Trophoblast cell (in vitro differentiated cells and primary cell): ENCODE data around the gene SLC4A3.

Experiments
- DNase-seq, 2 donors: peaks; one replicate each; pipeline ENCODE4 v3.0.0-alpha.2; 2016
- H2AFZ ChIP-seq: 2 replicates; pipeline ENCODE4 v1.6.1; 2013; ENCODE audit warnings: low read length, moderate library complexity, mild to moderate bottlenecking; ENCODE audit not compliant: insufficient read depth, poor library complexity
- H2AK5ac ChIP-seq: 2 replicates; pipeline ENCODE4 v1.6.1; 2013; ENCODE audit warnings: mild to moderate bottlenecking, low read length
- H2BK120ac ChIP-seq: 2 replicates; pipeline ENCODE4 v1.6.1; 2013; ENCODE audit warnings: low read length, mild to moderate bottlenecking, moderate library complexity; ENCODE audit not compliant: insufficient read depth, poor library complexity
- H2BK12ac ChIP-seq: 2 replicates; pipeline ENCODE4 v1.6.1; 2013; ENCODE audit warnings: mild to moderate bottlenecking, low read length, moderate library complexity
- H2BK5ac ChIP-seq: 2 replicates; pipeline ENCODE4 v1.6.1; 2013; ENCODE audit warnings: low read length, low read depth, moderate library complexity, mild to moderate bottlenecking; ENCODE audit not compliant: poor library complexity
- H3K14ac ChIP-seq: 2 replicates; pipeline ENCODE4 v1.6.1; 2013; ENCODE audit warnings: mild to moderate bottlenecking, low read length
- H3K18ac ChIP-seq: 2 replicates; pipeline ENCODE4 v1.6.1; 2013; ENCODE audit warnings: mild to moderate bottlenecking, low read length
- H3K23ac ChIP-seq: 2 replicates; pipeline ENCODE4 v1.6.1; 2013; ENCODE audit warnings: low read length
- H3K27ac ChIP-seq: 2 replicates; pipeline ENCODE4 v1.5.1; 2013; ENCODE audit warnings: low read depth, mild to moderate bottlenecking, inconsistent platforms, low read length, moderate library complexity
- H3K27me3 ChIP-seq: 2 replicates; pipeline ENCODE4 v1.6.1; 2013; ENCODE audit warnings: inconsistent platforms, mild to moderate bottlenecking, low read length, moderate library complexity; ENCODE audit not compliant: insufficient read depth
- H3K36me3 ChIP-seq, 2 experiments: 1 replicate in 1 of 2; 2 replicates in 1 of 2; pipeline ENCODE4 v1.6.1; 2013; ENCODE audit warnings: low read length in 2 of 2, mild to moderate bottlenecking in 2 of 2, moderate library complexity in 1 of 2; ENCODE audit not compliant: insufficient read depth in 2 of 2, control insufficient read depth in 1 of 2
- H3K4ac ChIP-seq: 2 replicates; pipeline ENCODE4 v1.6.1; 2013; ENCODE audit warnings: low read depth, mild to moderate bottlenecking, low read length, moderate library complexity
- H3K4me1 ChIP-seq, 2 experiments: 1 replicate in 1 of 2; 2 replicates in 1 of 2; pipeline ENCODE4 v1.6.1; 2013; ENCODE audit warnings: low read length in 2 of 2, mild to moderate bottlenecking in 2 of 2, moderate library complexity in 1 of 2; ENCODE audit not compliant: insufficient read depth in 2 of 2, control insufficient read depth in 1 of 2
- H3K4me2 ChIP-seq: 2 replicates; pipeline ENCODE4 v1.6.1; 2013; ENCODE audit warnings: inconsistent platforms, mild to moderate bottlenecking, low read length, moderate library complexity
- H3K4me3 ChIP-seq: 2 replicates; pipeline ENCODE4 v1.5.1; 2013; ENCODE audit warnings: mild to moderate bottlenecking, low read depth, low read length, inconsistent platforms
- H3K79me1 ChIP-seq: one replicate; pipeline ENCODE4 v1.6.1; 2013; ENCODE audit warnings: low read length
- H3K79me2 ChIP-seq: 2 replicates; pipeline ENCODE4 v1.6.1; 2013; ENCODE audit warnings: low read length, mild to moderate bottlenecking; ENCODE audit not compliant: control insufficient read depth, insufficient read depth, poor library complexity
- H3K9ac ChIP-seq: 2 replicates; pipeline ENCODE4 v1.6.1; 2013; ENCODE audit warnings: mild to moderate bottlenecking, low read length
- H3K9me3 ChIP-seq: 2 replicates; pipeline ENCODE4 v1.6.1; 2013; ENCODE audit warnings: low read depth, mild to moderate bottlenecking, control low read depth, inconsistent platforms, low read length; ENCODE audit not compliant: insufficient read depth
- H4K12ac ChIP-seq: 2 replicates; pipeline ENCODE4 v1.6.1; 2013; ENCODE audit warnings: low read depth, mild to moderate bottlenecking, low read length, moderate library complexity
- H4K8ac ChIP-seq: 2 replicates; pipeline ENCODE4 v1.6.1; 2013; ENCODE audit warnings: low read depth, mild to moderate bottlenecking, low read length, moderate library complexity
- H4K91ac ChIP-seq: one replicate; pipeline ENCODE4 v1.6.1; 2013; ENCODE audit warnings: low read depth, mild to moderate bottlenecking, low read length, moderate library complexity
- WGBS: extraction: QIAGEN DNeasy Blood & Tissue Kit; methylation state at CpG from one replicate; pipeline ENCODE4 v1.1.7; 2013; ENCODE audit warnings: missing lambda C conversion rate; ENCODE audit not compliant: insufficient read length, insufficient coverage; ENCODE audit errors: extremely low coverage; 5-methylcytosine and 5-hydroxymethylcytosine counted together

Gene SLC4A3

DNA sequence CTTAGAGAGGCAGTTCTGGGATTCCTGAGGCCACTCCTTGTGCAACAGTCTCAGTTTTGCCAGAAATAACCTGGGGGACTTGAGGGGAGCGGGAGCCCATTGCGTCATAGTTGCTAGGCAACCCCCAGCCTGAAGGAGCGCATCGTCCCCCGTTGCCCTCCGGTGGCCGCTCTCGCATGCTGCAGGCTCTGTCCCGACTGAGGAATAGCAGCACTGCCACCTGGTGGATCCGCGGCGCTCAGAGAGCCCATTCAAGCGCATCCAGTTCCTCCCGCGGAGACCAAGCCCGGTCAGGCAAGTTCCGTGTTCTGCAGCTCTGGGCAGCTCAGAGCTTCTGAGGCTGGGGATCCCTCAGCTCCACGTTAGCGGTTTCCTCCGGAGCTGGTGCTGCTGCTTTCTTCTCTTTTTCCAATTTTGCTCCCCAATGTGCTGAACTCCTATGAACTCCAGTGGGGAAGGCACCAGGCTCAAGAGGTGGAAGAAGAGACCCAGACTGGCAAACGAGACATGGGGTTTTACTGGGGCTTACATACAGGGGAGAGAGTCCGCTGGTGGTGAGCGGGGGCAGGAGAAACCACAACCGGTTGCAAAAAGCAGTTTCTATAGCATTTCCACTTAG is 15.1 kb downstream of the SLC4A3 start:
- Histone ChIP-seq H3K4me2 (no peak overlapping the region), H4K12ac (no peak overlapping the region), H2BK120ac (peak overlapping the region; percentile 70), H3K9ac (no peak overlapping the region), H3K4me1 (peaks cover 15 to 21% of the 10 kb centered on the region in 2 experiments), H2BK5ac (no peak overlapping the region), H3K79me1 (peaks cover 17% of the 10 kb centered on the region), H3K23ac (no peak overlapping the region), H2AK5ac (no peak overlapping the region), H3K36me3 (peaks cover 9 to 15% of the 10 kb centered on the region in 2 experiments), H3K4ac (no peak overlapping the region), H3K79me2 (no peaks in the 10 kb centered on the region), H3K18ac (peak overlapping the region; percentile 74), H2BK12ac (peak overlapping the region; percentile 87), H3K27me3 (no peaks in the 10 kb centered on the region), H4K91ac (peak overlapping the region; percentile 87), H2AFZ (peak overlapping the region; percentile 19), H3K4me3 (no peak overlapping the region), H3K27ac (no peak overlapping the region), H3K14ac (peak overlapping the region; percentile 68), H3K9me3 (peaks cover 4% of the 10 kb centered on the region), H4K8ac (peak overlapping the region; percentile 70)
- WGBS: no CpG with 5 or more reads among the region's 24 CpGs
- peak; percentile 96 to 98 for DNase-seq

DNA sequence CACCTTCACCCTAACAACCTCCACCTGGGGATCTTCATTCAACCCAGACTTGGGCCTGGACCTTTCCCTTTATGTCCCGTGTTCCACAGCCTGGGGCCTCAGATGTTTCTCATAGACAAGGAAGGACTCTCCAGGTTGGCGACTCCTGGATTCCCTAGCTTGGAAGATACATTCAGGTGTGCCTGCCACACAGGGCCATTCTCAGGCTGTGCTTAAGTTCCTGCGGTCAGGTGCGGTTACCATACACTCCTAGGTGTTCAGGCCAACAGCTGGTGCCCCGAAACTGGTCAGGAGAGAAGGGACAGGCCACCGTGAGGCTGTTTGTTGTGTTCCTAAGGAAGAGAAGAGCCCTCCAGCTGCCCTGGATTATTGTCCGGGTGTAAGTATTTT is 15.6 kb downstream of the SLC4A3 start:
- H3K18ac ChIP-seq: peak overlapping the region; percentile 33
- H2AK5ac ChIP-seq: peak overlapping the region; percentile 96
- H3K27ac ChIP-seq: peak overlapping the region; percentile 4
- no peaks in the 10 kb centered on the region for H3K79me2 ChIP-seq
- H4K8ac ChIP-seq: peak overlapping the region; percentile 55
- H3K9ac ChIP-seq: no peak overlapping the region
- H3K79me1 ChIP-seq: peaks cover 17% of the 10 kb centered on the region
- H2BK12ac ChIP-seq: peak overlapping the region; percentile 87
- peak overlapping the region; percentile 27 for H2BK5ac ChIP-seq
- no peak overlapping the region for H3K4ac ChIP-seq
- H4K91ac ChIP-seq: peak overlapping the region; percentile 87
- no peak overlapping the region for H2AFZ ChIP-seq
- DNase-seq: peak; percentile 33 to 48
- WGBS: no CpG with 5 or more reads among the region's 7 CpGs
- H3K23ac ChIP-seq: no peak overlapping the region
- no peak overlapping the region for H3K4me2 ChIP-seq
- peaks cover 15 to 21% of the 10 kb centered on the region in 2 experiments for H3K4me1 ChIP-seq
- H2BK120ac ChIP-seq: peak overlapping the region; percentile 70
- no peak overlapping the region for H4K12ac ChIP-seq
- peak overlapping the region; percentile 68 for H3K14ac ChIP-seq
- no peak overlapping the region for H3K4me3 ChIP-seq
- peaks cover 4% of the 10 kb centered on the region for H3K9me3 ChIP-seq
- peaks cover 9 to 15% of the 10 kb centered on the region in 2 experiments for H3K36me3 ChIP-seq
- H3K27me3 ChIP-seq: no peaks in the 10 kb centered on the region

- Histone ChIP-seq H2AK5ac (no peak overlapping the region), H3K9ac (no peak overlapping the region), H2BK12ac (peak overlapping the region; percentile 8), H3K79me1 (peaks cover 17% of the 10 kb centered on the region), H3K4ac (no peak overlapping the region), H2AFZ (no peak overlapping the region), H3K27me3 (no peaks in the 10 kb centered on the region), H4K91ac (peak overlapping the region; percentile 66), H2BK5ac (no peak overlapping the region), H3K14ac (peak overlapping the region; percentile 8), H3K79me2 (no peaks in the 10 kb centered on the region), H2BK120ac (peak overlapping the region; percentile 1), H3K23ac (no peak overlapping the region), H3K9me3 (peaks cover 4% of the 10 kb centered on the region), H3K36me3 (peaks cover 9 to 12% of the 10 kb centered on the region in 2 experiments), H3K4me3 (no peak overlapping the region), H3K27ac (no peak overlapping the region), H4K12ac (no peak overlapping the region), H3K4me2 (no peak overlapping the region), H3K4me1 (peaks cover 15 to 21% of the 10 kb centered on the region in 2 experiments), H4K8ac (no peak overlapping the region), H3K18ac (peak overlapping the region; percentile 43)
- no CpG with 5 or more reads among the region's 14 CpGs for WGBS
- DNase-seq: no peak
Measured at GRCh38 chr2:219643788-219644398, 16.5 kb downstream of the SLC4A3 start.

GRCh38 chr2:219644801-219645480 is 17.5 kb downstream of the SLC4A3 start:
- H4K8ac ChIP-seq: no peak overlapping the region
- WGBS: no CpG with 5 or more reads among the region's 17 CpGs
- peaks cover 9 to 11% of the 10 kb centered on the region in 2 experiments for H3K36me3 ChIP-seq
- H3K79me1 ChIP-seq: peaks cover 17% of the 10 kb centered on the region
- H3K9me3 ChIP-seq: peaks cover 2% of the 10 kb centered on the region
- no peak for DNase-seq
- H4K91ac ChIP-seq: peak overlapping the region; percentile 4
- no peak overlapping the region for H3K9ac ChIP-seq
- H3K14ac ChIP-seq: no peak overlapping the region
- no peak overlapping the region for H2BK5ac ChIP-seq
- no peak overlapping the region for H3K4me2 ChIP-seq
- H2AFZ ChIP-seq: no peak overlapping the region
- H3K27me3 ChIP-seq: no peaks in the 10 kb centered on the region
- no peak overlapping the region for H3K27ac ChIP-seq
- no peak overlapping the region for H3K18ac ChIP-seq
- peaks cover 15 to 21% of the 10 kb centered on the region in 2 experiments for H3K4me1 ChIP-seq
- no peak overlapping the region for H2BK120ac ChIP-seq
- peak overlapping the region; percentile 20 for H2AK5ac ChIP-seq
- H3K4ac ChIP-seq: no peak overlapping the region
- no peak overlapping the region for H3K4me3 ChIP-seq
- H3K23ac ChIP-seq: no peak overlapping the region
- no peak overlapping the region for H4K12ac ChIP-seq
- no peaks in the 10 kb centered on the region for H3K79me2 ChIP-seq
- H2BK12ac ChIP-seq: peak overlapping the region; percentile 25
